HG03159 (cell line): ENCODE data around the gene HIPK2.

ENCODE experiments used
- ATAC-seq: cut with Tn5 transposase; IDR thresholded peaks from one replicate; pipeline ENCODE4 v1.9.1; 2021; ENCODE audit warnings: mild to moderate bottlenecking, moderate library complexity; ENCODE audit not compliant: unreplicated experiment

The HIPK2 gene

DNA sequence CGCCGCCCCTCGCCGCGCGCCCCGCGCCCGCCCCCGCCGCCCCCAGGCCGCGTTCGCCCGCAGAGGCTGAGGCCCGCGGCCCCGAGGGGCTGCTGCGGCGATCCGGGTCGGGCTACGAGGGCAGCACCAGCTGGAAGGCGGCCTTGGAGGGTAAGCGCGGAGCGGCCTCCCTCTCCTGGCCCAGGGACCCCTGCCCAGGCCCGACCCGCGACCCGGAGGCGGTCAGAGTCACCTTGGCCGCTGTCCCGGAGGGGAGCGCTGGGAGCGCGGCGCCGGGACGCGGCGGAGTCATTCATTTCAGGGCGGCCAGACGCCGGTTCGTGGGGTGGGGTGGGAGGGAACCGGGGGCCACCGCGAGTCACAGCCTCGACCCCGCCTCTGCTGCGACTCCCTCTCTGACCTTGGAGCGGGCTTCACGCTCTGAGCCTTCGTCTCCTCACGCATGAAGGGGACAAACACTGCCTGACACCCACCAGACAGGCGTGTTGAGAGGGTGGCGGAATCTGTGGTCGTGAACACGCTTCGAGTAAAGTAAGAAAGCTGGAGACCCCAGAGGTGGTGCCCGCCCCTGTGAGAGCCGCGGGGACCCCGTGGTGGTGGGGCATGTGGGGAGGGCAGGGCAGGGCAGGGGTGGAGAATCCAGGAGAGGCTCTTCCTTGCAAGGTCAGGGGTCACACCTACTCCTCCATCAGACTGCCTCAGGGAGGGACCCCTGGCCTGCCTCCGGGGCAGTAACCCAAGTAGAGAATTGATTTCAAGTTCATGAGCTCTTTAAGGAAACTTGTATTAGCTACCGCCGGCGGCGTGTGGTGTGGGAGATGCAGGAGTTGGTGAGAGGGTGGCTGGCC, 253.6 kb downstream of the HIPK2 start:
- ATAC-seq = no peak

- no peak for ATAC-seq
Observed at GRCh38 chr7:139523199-139523941, 254.4 kb downstream of the HIPK2 start, which contains the start of gene CLEC2L. TSS of gene CLEC2L (plus strand) at chr7:139523685. CDS start at chr7:139523928, 243 bp downstream.

GRCh38 chr7:139522830-139523198, 255.0 kb downstream of the HIPK2 start:
- ATAC-seq = no peak

- ATAC-seq = no peak
Observed at GRCh38 chr7:139521439-139521838, 256.4 kb downstream of the HIPK2 start.

DNA sequence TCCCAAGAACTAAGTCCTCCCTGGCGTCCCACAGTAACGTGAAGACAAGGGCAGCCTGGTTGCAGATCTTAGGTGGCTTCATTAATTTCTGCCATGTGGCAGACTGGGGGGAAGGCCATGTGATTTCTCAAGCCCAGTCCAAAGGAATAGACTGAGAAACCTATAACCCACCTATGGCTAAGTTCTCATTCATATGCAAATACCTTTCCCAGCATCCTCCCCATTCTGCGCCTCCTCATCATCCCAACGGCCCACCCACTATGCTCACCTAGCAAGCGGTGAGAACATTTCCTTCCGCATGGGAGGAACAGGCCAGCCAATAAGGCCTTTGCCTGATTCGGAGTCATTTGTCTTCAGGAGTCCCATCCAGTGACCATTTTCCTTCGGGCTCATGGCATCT, 262.5 kb downstream of the HIPK2 start:
- no peak for ATAC-seq
